Spleen (tissue), 7 donors: ENCODE data around the gene DOK5.

ENCODE experiments used
- POLR2A ChIP-seq, 3 donors: fragments of 450-650 bp; IDR thresholded peaks; one replicate each; pipeline ENCODE4 v1.5.1; 2017; ENCODE audit warnings: antibody characterized with exemption in 3 of 3, mild to moderate bottlenecking in 1 of 3
- POLR2AphosphoS5 ChIP-seq, 3 donors: sonication (generic); formaldehyde crosslinking; IDR thresholded peaks; one replicate each; pipeline ENCODE4 v1.5.1; 2017; ENCODE audit warnings: antibody characterized with exemption in 3 of 3
- TF ChIP-seq, protein P1 (sequence below), 11 experiments: fragments of 200-600 bp in 7 of 11; fragments of 450-650 bp in 4 of 11; sonication (generic) in 4 of 11; IDR thresholded peaks in 8 of 11; conservative IDR thresholded peaks in 3 of 11; 1 replicate in 7 of 11; 2 replicates in 4 of 11; pipeline versions ENCODE4 v1.4.0 to v1.8.0; 2016 to 2021; ENCODE audit warnings: antibody characterized with exemption in 11 of 11, inconsistent platforms in 4 of 11, mild to moderate bottlenecking in 1 of 11
- donor health status: DM: no; HTN: no; CAD: no; lungs with moderate emphysema.
- donor health status: DM: no; HTN: no; CAD: no.
- donor health status: DM: no; HTN: no; CAD: no.

DNA sequence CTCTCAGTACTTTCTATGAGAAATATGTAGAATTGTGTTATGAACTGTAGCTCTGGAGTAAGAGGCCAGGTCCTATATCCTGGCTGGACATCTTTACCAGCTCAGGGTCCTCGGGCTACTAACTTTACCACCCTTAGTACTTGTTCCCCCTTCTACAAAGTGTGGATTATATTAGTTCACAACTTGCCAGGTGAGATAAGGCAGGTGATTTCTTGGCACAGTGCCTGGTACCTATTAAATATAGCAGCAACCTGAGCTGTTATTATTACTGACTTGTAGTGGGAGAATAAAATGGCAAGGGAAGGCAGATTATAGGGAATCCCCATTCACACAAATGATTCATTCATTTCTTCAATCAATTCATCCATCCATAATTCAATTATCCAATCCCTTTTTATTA is 150.1 kb downstream of the DOK5 start:
- no peak for TF ChIP-seq POLR2A (IDR thresholded peaks at IDR 0.05)
- TF ChIP-seq, protein P1, sequence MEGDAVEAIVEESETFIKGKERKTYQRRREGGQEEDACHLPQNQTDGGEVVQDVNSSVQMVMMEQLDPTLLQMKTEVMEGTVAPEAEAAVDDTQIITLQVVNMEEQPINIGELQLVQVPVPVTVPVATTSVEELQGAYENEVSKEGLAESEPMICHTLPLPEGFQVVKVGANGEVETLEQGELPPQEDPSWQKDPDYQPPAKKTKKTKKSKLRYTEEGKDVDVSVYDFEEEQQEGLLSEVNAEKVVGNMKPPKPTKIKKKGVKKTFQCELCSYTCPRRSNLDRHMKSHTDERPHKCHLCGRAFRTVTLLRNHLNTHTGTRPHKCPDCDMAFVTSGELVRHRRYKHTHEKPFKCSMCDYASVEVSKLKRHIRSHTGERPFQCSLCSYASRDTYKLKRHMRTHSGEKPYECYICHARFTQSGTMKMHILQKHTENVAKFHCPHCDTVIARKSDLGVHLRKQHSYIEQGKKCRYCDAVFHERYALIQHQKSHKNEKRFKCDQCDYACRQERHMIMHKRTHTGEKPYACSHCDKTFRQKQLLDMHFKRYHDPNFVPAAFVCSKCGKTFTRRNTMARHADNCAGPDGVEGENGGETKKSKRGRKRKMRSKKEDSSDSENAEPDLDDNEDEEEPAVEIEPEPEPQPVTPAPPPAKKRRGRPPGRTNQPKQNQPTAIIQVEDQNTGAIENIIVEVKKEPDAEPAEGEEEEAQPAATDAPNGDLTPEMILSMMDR (IDR thresholded peaks at IDR 0.05 in 8 of 11, conservative IDR thresholded peaks at IDR 0.05 in 3 of 11): no peak
- no peak for TF ChIP-seq POLR2AphosphoS5 (IDR thresholded peaks at IDR 0.05)
